ENCODE measurements around the gene JPH3.

JPH3 gene

GRCh38 chr16:87727346-87727745, 125.0 kb downstream of the JPH3 start:
- CTCF ChIA-PET, result no interaction called here
- DNase-seq (ENCODE audit: extremely low spot score), result no peak
- no peak for TF ChIP-seq CTCF (IDR thresholded peaks at IDR 0.05; ENCODE audit: control extremely low read depth, extremely low read depth, low read depth, missing control alignments)
- POLR2A ChIA-PET, result no interaction called here

GRCh38 chr16:87728026-87728425, 125.7 kb downstream of the JPH3 start:
- TF ChIP-seq CTCF (IDR thresholded peaks at IDR 0.05; ENCODE audit: control extremely low read depth, extremely low read depth, low read depth, missing control alignments), result no peak
- no peak for DNase-seq (ENCODE audit: extremely low spot score)
- CTCF ChIA-PET, result no interaction called here
- POLR2A ChIA-PET, result interaction anchor here (0.6 kb wide), 1 partner anchor 24 kb away, joined by 3 read pairs; no protein-coding TSS in a partner anchor

- POLR2A ChIA-PET, result no interaction called here
- no peak for DNase-seq (ENCODE audit: extremely low spot score)
- CTCF ChIA-PET, result interaction anchor here (0.8 to 2.2 kb wide), 4 partner anchors 9 to 40 kb away, joined by 3 to 8 read pairs (median 5); no protein-coding TSS in a partner anchor
- TF ChIP-seq CTCF (IDR thresholded peaks at IDR 0.05; ENCODE audit: control extremely low read depth, extremely low read depth, low read depth, missing control alignments), result no peak
Observed at GRCh38 chr16:87729266-87729954, 127.1 kb downstream of the JPH3 start.

GRCh38 chr16:87731607-87732006, 129.3 kb downstream of the JPH3 start:
- ChIA-PET POLR2A (no interaction called here), CTCF (interaction anchor here (0.8 kb wide), 1 partner anchor 28 kb away, joined by 3 read pairs; no protein-coding TSS in a partner anchor)
- DNase-seq (ENCODE audit: extremely low spot score), result no peak

GRCh38 chr16:87733190-87733589, 130.9 kb downstream of the JPH3 start:
- CTCF ChIA-PET, result interaction anchor here (1.4 to 1.7 kb wide), 2 partner anchors 11 to 30 kb away, joined by 3 to 7 read pairs; no protein-coding TSS in a partner anchor

More at GRCh38 chr16:87731607-87732006, 129.3 kb downstream of the JPH3 start:
- no peak for TF ChIP-seq CTCF (IDR thresholded peaks at IDR 0.05; ENCODE audit: control extremely low read depth, extremely low read depth, low read depth, missing control alignments)

GRCh38 chr16:87734644-87735043, 132.3 kb downstream of the JPH3 start:
- ChIA-PET POLR2A (no interaction called here), CTCF (interaction anchor here (0.8 to 1.7 kb wide), 3 partner anchors 10 to 44 kb away, joined by 3 to 7 read pairs (median 4); no protein-coding TSS in a partner anchor)
- no peak for TF ChIP-seq CTCF (IDR thresholded peaks at IDR 0.05; ENCODE audit: control extremely low read depth, extremely low read depth, low read depth, missing control alignments)
- DNase-seq (ENCODE audit: extremely low spot score), result no peak

More at GRCh38 chr16:87733190-87733589, 130.9 kb downstream of the JPH3 start:
- no peak for DNase-seq (ENCODE audit: extremely low spot score)
- POLR2A ChIA-PET, result no interaction called here
- no peak for TF ChIP-seq CTCF (IDR thresholded peaks at IDR 0.05; ENCODE audit: control extremely low read depth, extremely low read depth, low read depth, missing control alignments)
